ENCODE measurements around the gene STK11IP.

The STK11IP gene

DNA sequence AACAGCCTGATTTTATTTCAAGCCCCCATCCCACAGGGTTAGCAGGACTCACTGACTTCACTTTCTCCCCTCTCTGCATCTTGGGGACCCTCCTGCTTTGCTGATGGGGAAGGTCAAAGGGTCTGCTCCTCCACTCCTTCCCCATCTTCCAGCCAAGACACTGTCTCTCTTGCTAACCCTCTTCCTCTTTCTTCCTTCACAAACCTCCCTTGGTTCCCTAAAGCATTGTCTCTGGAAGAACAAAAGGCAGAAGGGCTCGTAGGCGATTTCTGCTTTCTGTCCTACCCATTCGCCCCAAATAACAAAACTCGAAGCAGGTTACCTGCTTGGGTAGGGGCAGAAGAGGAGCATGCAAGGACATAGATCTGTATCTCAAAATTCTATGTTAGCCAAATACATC lies 24.3 kb downstream of the STK11IP start:
- DNase-seq, result no peak

GRCh38 chr2:219622472-219622871 lies 24.8 kb downstream of the STK11IP start:
- DNase-seq, result no peak

- DNase-seq, result no peak
Observed at GRCh38 chr2:219624565-219624964, 26.9 kb downstream of the STK11IP start.

GRCh38 chr2:219625179-219625578 lies 27.5 kb downstream of the STK11IP start:
- DNase-seq, result no peak

DNA sequence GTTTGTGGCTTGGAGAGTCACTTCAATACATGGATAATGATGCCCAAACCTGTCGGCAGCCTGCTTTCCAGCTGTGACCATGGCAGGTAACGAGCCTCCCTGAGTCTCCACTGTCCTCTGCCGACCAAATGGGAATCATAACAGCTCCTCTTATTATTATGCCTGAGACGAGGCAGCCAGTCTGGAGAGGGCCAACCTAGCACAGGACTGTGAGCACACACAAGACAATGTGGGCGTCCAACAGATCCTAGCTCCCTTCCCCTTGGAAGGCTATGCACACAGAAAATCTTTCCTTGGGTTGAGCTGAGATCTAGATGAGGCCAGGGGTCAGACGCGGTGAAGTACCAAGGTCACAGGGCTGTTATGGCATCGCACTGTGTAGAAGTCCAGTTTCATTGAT lies 28.9 kb downstream of the STK11IP start:
- DNase-seq, result no peak

GRCh38 chr2:219627103-219628100 lies 29.7 kb downstream of the STK11IP start, which contains the start of gene SLC4A3:
Gene SLC4A3, plus strand, starts transcription at chr2:219627630. Its CDS starts 363 bp downstream, at chr2:219627993.
- DNase-seq, result peak; percentile 73

GRCh38 chr2:219628235-219628985 lies 30.8 kb downstream of the STK11IP start:
- no peak for DNase-seq

GRCh38 chr2:219628986-219629901 lies 31.6 kb downstream of the STK11IP start:
- DNase-seq, result no peak

DNA sequence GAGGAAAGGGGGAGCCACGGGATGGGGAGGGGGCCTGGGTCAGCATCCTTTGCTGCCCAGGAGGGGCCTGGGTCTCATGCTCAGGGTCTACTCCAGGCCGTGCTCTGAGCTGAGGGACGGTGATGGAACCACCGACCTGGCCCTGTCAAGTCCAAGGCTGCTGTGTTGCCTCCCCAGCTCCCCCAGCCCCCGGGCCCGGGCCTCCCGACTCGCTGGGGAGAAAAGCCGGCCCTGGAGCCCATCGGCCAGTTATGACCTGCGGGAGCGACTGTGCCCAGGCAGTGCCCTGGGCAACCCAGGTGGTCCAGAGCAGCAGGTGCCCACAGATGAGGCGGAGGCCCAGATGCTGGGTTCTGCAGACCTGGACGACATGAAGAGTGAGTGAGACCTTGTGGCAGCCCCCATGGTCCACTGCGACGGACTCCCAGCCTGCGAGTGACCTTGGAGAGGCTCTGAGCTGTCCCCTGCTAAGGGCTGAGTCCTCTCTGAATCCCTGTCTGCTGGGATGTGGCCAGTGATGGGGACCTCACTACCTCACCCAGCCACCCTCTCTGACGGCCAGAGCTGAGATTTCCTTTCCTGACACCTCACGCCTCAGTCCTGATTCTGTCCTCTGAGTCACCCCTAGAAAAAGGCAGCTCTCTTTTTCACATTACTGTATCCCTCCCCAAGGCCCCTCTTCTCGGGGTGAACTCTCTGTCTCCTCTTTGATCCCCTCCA lies 32.5 kb downstream of the STK11IP start:
- no peak for DNase-seq

DNA sequence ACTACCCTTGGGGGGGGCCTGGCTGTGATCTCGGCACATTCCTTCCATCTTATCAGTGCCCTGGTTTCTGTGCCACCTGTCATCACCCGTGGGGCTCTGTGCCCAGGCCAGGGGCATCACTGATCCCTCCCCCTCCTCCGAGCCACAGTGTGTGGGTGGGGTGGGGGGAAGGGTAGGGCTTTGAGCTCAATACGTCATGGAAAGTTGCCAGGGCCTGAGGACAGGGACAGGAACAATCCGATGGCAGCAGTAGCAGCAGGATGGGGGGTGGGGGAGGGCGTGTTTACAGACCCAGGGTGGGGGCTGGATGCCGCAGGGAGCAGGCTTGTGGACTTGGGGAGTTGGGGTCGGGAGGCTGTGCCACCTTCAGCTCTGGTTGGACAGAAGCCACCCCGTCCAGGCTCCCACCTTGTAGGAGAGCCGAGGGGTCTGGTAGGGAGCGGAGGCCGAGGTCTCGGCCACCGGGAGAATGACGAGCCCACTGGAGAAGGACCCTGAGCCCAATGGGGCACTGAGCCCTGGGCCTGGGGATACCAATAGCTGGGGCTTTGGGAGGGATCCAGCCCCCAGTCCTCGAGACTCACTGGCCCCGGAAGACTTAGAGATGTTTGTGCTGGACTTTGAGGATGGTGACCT lies 33.2 kb downstream of the STK11IP start:
- DNase-seq, result no peak

DNA sequence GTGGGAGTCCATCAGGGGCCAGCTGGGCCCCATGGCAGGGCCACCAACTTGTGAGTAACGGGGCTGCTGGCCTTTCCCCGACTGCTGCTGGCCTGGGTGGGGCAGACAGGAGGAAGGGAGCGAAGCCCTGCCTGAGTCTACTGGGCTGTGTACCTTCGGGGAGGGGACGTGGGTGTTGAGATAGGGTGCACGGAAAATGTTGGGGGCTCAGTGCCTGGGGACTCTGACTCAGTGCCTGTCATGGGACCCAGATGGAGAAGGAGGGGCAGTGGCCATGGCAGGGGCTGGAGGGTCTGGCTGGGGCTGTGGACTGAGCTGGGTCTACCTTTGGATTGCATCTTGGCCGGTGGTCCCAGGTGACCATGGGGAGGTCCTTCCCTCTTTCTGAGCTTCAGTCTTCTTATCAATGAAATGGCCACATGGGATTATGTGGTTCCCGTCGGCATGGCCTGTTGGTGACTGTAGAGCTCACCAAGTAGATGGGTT lies 33.8 kb downstream of the STK11IP start:
- DNase-seq, result no peak

DNA sequence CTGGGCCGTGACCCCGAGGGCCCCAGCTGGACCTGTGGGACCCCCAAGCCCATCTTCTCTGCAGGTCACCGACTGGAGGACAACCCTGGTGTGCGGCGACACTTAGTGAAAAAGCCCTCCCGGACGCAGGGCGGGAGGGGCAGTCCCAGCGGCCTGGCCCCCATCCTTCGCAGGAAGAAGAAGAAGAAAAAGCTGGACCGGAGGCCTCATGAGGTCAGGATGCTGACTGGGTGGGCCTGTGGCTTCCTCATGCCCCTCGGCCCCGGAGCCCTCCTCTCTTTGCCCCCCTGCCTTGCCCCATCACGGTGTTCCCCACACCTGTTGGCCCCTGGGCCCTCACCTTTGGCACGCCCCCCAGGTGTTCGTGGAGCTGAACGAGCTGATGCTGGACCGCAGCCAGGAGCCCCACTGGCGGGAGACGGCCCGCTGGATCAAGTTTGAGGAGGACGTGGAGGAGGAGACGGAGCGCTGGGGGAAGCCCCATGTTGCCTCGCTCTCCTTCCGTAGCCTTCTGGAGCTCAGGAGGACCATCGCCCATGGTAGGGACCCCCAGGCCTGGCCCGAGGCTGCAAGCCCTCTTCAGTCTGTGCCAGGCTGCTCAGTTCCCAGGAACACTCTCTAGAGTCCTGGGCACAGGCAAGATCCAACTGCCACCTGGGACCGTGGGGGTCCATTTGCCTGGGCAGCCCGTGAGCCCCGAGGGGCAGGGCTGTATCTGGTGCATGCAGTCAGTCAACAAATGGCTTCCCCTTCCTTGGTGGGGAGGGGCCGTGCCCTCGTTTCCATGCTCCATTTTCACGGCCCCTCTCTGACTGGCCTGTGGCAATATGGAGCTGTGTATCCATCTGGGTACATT lies 34.5 kb downstream of the STK11IP start:
- no peak for DNase-seq

- no peak for DNase-seq
Observed at GRCh38 chr2:219632760-219633105, 35.1 kb downstream of the STK11IP start.

DNA sequence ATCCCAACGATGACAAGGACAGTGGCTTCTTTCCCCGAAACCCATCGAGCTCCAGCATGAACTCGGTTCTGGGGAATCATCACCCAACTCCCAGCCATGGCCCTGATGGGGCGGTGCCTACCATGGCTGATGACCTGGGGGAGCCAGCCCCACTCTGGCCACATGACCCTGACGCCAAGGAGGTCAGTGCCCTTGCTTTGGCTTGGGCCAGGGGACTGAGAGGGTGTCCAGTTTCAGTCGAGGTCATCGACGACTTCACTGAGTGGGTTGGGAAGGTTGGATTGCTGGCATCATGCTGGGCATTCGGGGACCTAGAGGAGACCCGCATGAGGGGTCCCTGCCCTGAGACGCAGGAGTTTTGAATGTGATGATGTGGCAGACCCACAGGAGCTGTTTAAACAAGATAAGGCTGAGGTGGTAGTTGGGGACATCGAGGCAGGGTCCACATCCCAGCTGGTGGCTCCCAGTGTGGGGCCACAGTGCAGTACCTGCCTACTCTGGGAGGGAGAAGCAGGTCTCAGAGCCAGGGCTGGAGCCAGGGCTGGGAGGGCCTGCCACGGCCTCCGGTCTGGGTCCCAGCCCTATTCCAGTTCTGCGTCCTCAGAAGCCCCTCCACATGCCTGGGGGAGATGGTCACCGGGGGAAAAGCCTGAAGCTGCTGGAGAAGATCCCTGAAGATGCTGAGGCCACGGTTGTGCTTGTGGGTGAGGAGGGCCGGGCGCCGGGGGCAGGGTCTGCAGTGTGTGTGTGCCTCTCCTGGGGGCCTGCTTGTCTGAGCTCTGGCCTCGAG lies 35.8 kb downstream of the STK11IP start:
- no peak for DNase-seq

GRCh38 chr2:219634171-219634940 lies 36.7 kb downstream of the STK11IP start:
- DNase-seq, result no peak

DNA sequence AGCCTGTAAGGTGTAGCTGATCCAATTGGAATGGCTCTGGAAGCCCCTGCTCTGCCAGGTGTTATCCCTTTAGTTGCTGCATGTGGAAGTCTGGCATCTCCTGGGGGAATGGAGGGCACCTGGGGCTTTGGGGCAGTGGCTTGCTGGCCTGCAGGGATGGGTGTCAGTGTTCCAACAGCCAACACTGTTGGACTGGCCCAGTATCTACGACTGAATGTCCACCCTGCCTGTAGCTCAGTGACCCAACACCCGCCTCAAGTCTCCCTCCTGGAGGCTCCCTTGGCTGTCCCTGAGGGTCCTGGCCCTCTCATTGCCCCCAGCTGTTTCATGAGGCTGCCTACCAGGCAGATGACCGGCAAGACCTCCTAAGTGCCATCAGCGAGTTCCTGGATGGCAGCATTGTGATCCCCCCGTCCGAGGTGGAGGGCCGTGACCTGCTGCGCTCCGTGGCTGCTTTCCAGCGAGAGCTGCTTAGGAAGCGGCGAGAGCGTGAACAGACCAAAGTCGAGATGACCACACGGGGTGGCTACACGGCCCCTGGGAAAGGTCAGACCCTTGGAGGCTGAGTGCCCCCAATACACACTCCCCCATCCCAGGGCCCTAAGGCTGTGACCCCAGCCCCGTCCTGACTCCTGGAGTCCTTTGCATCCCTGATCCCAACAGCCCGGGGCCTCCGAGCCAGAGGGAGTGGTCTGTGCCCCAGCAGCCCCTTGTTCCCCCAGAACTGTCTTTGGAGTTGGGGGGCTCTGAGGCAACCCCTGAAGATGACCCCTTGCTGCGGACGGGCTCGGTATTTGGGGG lies 37.5 kb downstream of the STK11IP start:
- DNase-seq, result no peak

DNA sequence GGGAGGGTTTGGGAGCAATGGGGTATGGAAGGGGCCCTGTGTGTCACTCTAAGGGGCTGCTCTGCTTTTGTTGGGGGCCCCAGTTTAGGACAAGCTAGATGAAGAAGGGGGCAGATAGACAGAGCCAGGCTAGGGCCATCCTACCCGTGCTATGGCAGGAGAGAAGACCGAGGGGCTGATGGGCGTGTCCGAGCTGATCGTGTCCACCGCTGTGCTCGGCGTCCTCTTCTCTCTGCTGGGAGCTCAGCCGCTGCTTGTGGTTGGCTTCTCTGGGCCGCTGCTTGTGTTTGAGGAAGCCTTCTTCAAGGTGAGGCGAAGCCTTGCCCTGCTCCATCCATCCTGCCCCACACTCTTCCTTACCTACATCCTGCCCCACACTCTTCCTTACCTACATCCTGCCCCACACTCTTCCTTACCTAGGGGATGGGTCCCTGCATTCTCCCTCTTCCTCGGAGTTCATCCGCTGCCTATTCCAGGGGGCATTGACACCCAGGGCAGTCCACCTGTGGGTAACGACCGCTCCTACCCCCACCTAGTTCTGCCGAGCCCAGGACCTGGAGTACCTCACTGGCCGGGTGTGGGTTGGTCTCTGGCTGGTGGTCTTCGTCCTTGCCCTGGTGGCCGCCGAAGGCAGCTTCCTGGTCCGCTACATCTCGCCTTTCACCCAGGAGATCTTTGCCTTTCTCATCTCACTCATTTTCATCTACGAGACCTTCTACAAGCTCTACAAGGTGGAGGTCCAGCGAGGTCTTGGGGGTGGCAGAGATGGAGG lies 38.7 kb downstream of the STK11IP start:
- no peak for DNase-seq
